Endodermal cell (in vitro differentiated cells): ENCODE measurements around the gene ZC3H15. TPM values are rescaled to one million over a fixed set of nuclear protein-coding genes. Genes with fewer than 3 reads are reported as not detected.
"Not testable (repeated sequence)": the region's sequence is repeated elsewhere in the genome, so short reads cannot be mapped to it uniquely, and the experiment has no call there.

Experiments used
- DNase-seq: peaks from one replicate; pipeline ENCODE4 v3.0.0-alpha.2; 2017
- H3K27ac ChIP-seq: 2 replicates; pipeline ENCODE4 v1.5.1; 2013; ENCODE audit warnings: mild to moderate bottlenecking, low read depth, low read length, moderate library complexity
- H3K27me3 ChIP-seq: 2 replicates; pipeline ENCODE4 v1.6.1; 2013; ENCODE audit warnings: mild to moderate bottlenecking, low read length, moderate library complexity; ENCODE audit not compliant: insufficient read depth, control insufficient read depth, poor library complexity, severe bottlenecking
- H3K36me3 ChIP-seq: 2 replicates; pipeline ENCODE4 v1.7.0; 2013; ENCODE audit warnings: mild to moderate bottlenecking, low read length, moderate library complexity; ENCODE audit not compliant: control insufficient read depth, insufficient read depth
- H3K4me1 ChIP-seq: one replicate; pipeline ENCODE4 v1.7.0; 2013; ENCODE audit warnings: low read length; ENCODE audit not compliant: control insufficient read depth, insufficient read depth
- H3K4me3 ChIP-seq: 2 replicates; pipeline ENCODE4 v1.5.1; 2013; ENCODE audit warnings: mild to moderate bottlenecking, low read length, moderate library complexity
- H3K9ac ChIP-seq: 2 replicates; pipeline ENCODE4 v1.6.1; 2013; ENCODE audit warnings: mild to moderate bottlenecking, low read length, moderate library complexity; ENCODE audit not compliant: poor library complexity, severe bottlenecking; ENCODE audit errors: extremely low read depth
- H3K9me3 ChIP-seq: 2 replicates; pipeline ENCODE4 v1.6.1; 2013; ENCODE audit warnings: mild to moderate bottlenecking, low read length, moderate library complexity; ENCODE audit not compliant: control insufficient read depth
- H3K27ac Mint-ChIP-seq: 2 replicates; pipeline ENCODE4 v1.8.0; 2020; ENCODE audit warnings: mixed read lengths
- H3K27me3 Mint-ChIP-seq: 2 replicates; pipeline ENCODE4 v1.8.0; 2021; ENCODE audit warnings: mild to moderate bottlenecking, mixed read lengths; ENCODE audit not compliant: insufficient read depth
- H3K36me3 Mint-ChIP-seq: 2 replicates; pipeline ENCODE4 v1.8.0; 2020; ENCODE audit warnings: low read depth, mixed read lengths
- H3K4me1 Mint-ChIP-seq: 2 replicates; pipeline ENCODE4 v1.8.0; 2020; ENCODE audit warnings: mixed read lengths
- H3K4me3 Mint-ChIP-seq: 2 replicates; pipeline ENCODE4 v1.8.0; 2020; ENCODE audit warnings: mild to moderate bottlenecking, moderate library complexity, mixed read lengths
- H3K9me3 Mint-ChIP-seq: 2 replicates; pipeline ENCODE4 v1.8.0; 2020; ENCODE audit warnings: mild to moderate bottlenecking, mixed read lengths
- CTCF ChIP-seq: fragments of 200-600 bp; sonication (generic); conservative IDR thresholded peaks from 2 replicates; pipeline ENCODE4 v1.5.0; 2021; ENCODE audit warnings: antibody characterized with exemption, mild to moderate bottlenecking
- WGBS, 2 experiments: methylation state at CpG; one replicate each; pipeline versions ENCODE4 v1.1.5 to v1.1.7; 2013; ENCODE audit warnings: missing lambda C conversion rate in 2 of 2, mixed read lengths in 1 of 2; ENCODE audit not compliant: insufficient coverage in 1 of 2, insufficient read length in 1 of 2; 5-methylcytosine and 5-hydroxymethylcytosine counted together
- long read RNA-seq, 4 experiments: library from polyadenylated mRNA in 2 of 4; library from RNA in 1 of 4; library from capped mRNA in 1 of 4; stranded (forward) in 3 of 4; unstranded in 1 of 4; transcript quantifications; one replicate each; pipeline ENCODE4 v2.0.0, GENCODE V29; 2020 to 2021; ENCODE audit warnings: inconsistent platforms in 1 of 4
- polyA plus RNA-seq, 2 experiments: library from polyadenylated mRNA; stranded (reverse); fragments of 50-300 nt; gene quantifications; one replicate each; pipeline ENCODE4 v1.2.3, GENCODE V29; 2013
- total RNA-seq, 2 donors: library from RNA; stranded (reverse); fragmentation: NEBNext Ultra II Directional in 1 of 2; extraction: Animal tissue kit (Norgen Biotek cat#: 25700) in 1 of 2; gene quantifications; 2 replicates in 1 of 2; 3 replicates in 1 of 2; pipeline ENCODE4 v1.2.1, GENCODE V29; 2021

The ZC3H15 gene
- 10 to 100 TPM; 54.6 to 59.3 TPM for total RNA-seq
- polyA plus RNA-seq (2013, experiment 1 of 2) = 68.8 TPM
- polyA plus RNA-seq (2013, experiment 2 of 2) = 66.1 TPM
- long read RNA-seq, experiment 1, transcript ZC3H15-209 (4 exons, 881 nt) = minor isoform, 5 of 31 reads
- long read RNA-seq, experiment 1, transcript ZC3H15-201 (10 exons, 2,138 nt) = major isoform, 13 of 31 reads
- long read RNA-seq, experiment 1, partial matches to known transcripts = 12 of 31 reads
- long read RNA-seq, experiment 1, other reads (novel, unspliced or antisense) = 1 of 31 reads
- long read RNA-seq, experiment 2, transcript ZC3H15-201 (10 exons, 2,138 nt) = major isoform, 88 of 100 reads
- long read RNA-seq, experiment 2, partial matches to known transcripts = 4 of 100 reads
- long read RNA-seq, experiment 2, other reads (novel, unspliced or antisense) = 8 of 100 reads
- long read RNA-seq, experiment 3, transcript ZC3H15-201 (10 exons, 2,138 nt) = major isoform, 59 of 100 reads
- long read RNA-seq, experiment 3, partial matches to known transcripts = 27 of 100 reads
- long read RNA-seq, experiment 3, other reads (novel, unspliced or antisense) = 14 of 100 reads
- long read RNA-seq, experiment 4, transcript ZC3H15-201 (10 exons, 2,138 nt) = major isoform, 105 of 147 reads
- long read RNA-seq, experiment 4, partial matches to known transcripts = 30 of 147 reads
- long read RNA-seq, experiment 4, other reads (novel, unspliced or antisense) = 11 of 147 reads

GRCh38 chr2:186485871-186486650, at the start of gene ZC3H15:
ZC3H15 (plus strand) TSS chr2:186486260; CDS start chr2:186486383, 123 bp downstream.
- Histone ChIP-seq H3K9me3 (no peaks in the 10 kb centered on the region), H3K27me3 (no peaks in the 10 kb centered on the region), H3K4me1 (peaks cover 7% of the 10 kb centered on the region), H3K9ac (peak within 1 kb of the TSS; percentile 92), H3K4me3 (peak within 1 kb of the TSS; percentile 93), H3K36me3 (peaks cover 12% of the 10 kb centered on the region), H3K27ac (peak within 1 kb of the TSS; percentile 95)
- WGBS, 2 experiments = 0% methylated on average over 37 to 63 of the region's 63 CpGs
- Mint-ChIP-seq H3K9me3 (no peaks in the 10 kb centered on the region), H3K36me3 (peaks cover 2% of the 10 kb centered on the region), H3K4me1 (peaks cover 24% of the 10 kb centered on the region), H3K27ac (peak within 1 kb of the TSS; percentile 99), H3K4me3 (peak within 1 kb of the TSS; percentile 97), H3K27me3 (no peaks in the 10 kb centered on the region)
- no peak for TF ChIP-seq CTCF
- peak; percentile 97 for DNase-seq

- Mint-ChIP-seq H3K36me3 (peaks cover 24% of the 10 kb centered on the region), H3K4me1 (peaks cover 5% of the 10 kb centered on the region), H3K27me3 (no peaks in the 10 kb centered on the region), H3K4me3 (no peak overlapping the region), H3K9me3 (peaks cover 34% of the 10 kb centered on the region), H3K27ac (no peak overlapping the region)
- Histone ChIP-seq H3K4me3 (no peak overlapping the region), H3K9ac (no peak overlapping the region), H3K27me3 (no peaks in the 10 kb centered on the region), H3K9me3 (peaks cover 37% of the 10 kb centered on the region), H3K4me1 (no peaks in the 10 kb centered on the region), H3K27ac (no peak overlapping the region), H3K36me3 (no peaks in the 10 kb centered on the region)
- DNase-seq = no peak
- 93 to 96% methylated on average over 4 to 6 of the region's 6 CpGs for whole genome bisulfite sequencing, 2 experiments
- no peak for TF ChIP-seq CTCF
These were observed 48.3 kb upstream of the ZC3H15 start for GRCh38 chr2:186437719-186438118.

- not testable (repeated sequence) for H3K27ac ChIP-seq, H3K27me3 ChIP-seq, H3K36me3 ChIP-seq, H3K27me3 Mint-ChIP-seq, H3K4me3 Mint-ChIP-seq, H3K4me1 ChIP-seq, H3K9ac ChIP-seq, H3K4me1 Mint-ChIP-seq, H3K4me3 ChIP-seq, DNase-seq, H3K27ac Mint-ChIP-seq
- peaks cover 21% of the 10 kb centered on the region for H3K36me3 Mint-ChIP-seq
- 94% methylated on average over 5 of the region's 5 CpGs; no CpG with 5 or more reads in 1 of the 2 experiments for WGBS, 2 experiments
- H3K9me3 Mint-ChIP-seq = peaks cover 34% of the 10 kb centered on the region
- H3K9me3 ChIP-seq = peaks cover 37% of the 10 kb centered on the region
These were observed 46.4 kb upstream of the ZC3H15 start for GRCh38 chr2:186439673-186440095.
